Stimulated activated CD4-positive, alpha-beta T cell treated with anti-CD3 and anti-CD28 coated beads, Interleukin-2, amount 100 ng/mL, for 48 hours (primary cell): ENCODE measurements around the gene HERC3.

ENCODE experiments used
- DNase-seq, 2 donors: peaks; one replicate each; pipeline ENCODE4 v3.0.0-alpha.2; 2020

Gene HERC3

DNA sequence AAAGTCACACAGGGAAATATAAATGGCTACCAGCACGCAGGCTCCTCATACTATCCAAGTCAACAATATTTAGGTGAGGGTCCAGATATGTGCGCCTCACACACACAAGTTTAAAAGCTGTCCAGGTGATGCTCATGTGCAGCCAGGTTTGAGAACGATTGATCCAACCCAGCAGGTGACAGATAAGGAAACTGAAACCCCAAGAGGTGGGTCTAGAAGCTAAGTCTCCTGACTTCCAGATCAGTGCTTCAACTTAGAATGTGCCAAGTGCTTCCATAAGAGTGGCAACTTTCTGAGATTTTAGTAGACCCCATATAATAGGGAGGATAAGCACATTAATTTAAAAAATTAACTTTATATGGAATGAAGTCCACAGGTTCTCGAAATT is 159.8 kb downstream of the HERC3 start:
- DNase-seq = no peak

DNA sequence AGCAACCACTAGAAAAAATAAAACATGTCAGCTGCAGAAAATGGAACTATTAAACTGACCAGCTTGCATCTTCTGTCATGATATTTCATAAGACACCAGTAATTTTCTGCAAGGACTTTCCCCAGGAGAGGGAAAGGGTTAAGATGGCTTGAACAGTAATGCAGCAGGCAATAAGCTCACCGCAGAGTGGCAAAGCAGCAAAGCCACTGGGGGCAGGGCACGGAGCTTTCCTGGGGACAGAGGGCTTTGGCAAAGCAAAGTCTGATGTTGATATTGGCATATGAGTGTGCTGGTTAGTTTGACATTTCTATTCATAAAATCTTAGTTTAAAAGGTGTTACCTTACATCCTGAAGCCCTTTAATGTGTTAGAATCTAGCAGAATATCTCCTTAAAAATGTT is 160.5 kb downstream of the HERC3 start:
- DNase-seq = no peak

DNA sequence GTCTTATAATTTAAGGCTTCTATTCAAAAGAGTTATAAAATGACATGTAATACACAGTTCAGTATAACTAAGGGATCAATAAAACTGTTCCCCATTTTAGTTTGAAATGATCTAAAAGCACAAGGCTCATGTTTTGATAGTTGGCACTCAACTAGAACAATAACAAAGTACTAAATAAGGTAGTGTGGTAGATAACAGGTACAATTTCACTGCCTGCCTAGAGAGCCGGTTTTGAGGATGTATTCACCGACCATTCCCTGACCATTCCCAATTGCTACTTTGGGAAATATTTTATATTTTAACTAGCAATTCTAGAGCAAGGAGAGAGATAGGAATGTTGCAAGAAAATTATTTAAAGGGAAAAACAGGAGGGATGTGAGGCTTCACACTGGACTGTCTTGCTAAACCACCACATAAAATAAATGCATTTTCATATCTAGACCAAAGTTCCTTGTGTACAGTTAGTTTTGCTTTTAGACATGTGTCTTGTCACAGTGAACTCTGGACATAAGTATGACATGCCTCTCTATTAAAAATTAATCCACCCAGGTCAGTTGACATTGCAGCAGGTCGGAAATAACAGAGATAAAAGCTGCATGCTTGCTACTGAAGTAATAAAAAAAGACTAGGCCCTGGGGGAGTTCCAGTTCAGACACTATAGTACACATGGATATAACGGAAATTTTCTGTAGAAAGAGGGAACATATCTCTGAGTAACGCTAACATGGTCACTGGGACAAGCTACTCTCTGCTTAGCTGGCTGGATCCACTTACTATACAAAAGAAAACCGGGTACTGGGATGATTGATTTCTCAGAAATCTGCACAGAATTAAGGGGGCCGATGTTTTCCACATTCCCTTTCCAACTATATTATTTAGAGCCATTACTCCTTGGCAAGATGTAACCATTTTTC is 161.6 kb downstream of the HERC3 start:
- no peak for DNase-seq

DNA sequence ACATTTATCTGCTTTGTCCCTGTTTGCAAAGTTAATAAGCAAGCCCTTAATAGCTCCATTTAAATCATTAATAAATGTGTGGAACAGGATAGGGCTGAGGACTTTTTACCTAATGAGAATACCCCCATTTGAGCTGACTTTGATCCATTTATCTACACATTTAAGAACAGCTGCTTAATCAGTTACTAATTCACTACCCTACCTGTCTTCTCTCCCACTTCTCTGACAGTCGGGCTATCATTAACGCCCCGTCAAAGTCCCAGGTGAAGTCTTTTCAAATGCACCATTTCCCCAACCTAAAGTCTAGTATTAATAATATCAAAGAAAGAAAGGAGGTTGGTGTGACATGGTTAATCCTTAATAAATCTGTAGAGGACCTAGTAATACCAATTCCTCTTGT is 162.5 kb downstream of the HERC3 start:
- DNase-seq = no peak

DNA sequence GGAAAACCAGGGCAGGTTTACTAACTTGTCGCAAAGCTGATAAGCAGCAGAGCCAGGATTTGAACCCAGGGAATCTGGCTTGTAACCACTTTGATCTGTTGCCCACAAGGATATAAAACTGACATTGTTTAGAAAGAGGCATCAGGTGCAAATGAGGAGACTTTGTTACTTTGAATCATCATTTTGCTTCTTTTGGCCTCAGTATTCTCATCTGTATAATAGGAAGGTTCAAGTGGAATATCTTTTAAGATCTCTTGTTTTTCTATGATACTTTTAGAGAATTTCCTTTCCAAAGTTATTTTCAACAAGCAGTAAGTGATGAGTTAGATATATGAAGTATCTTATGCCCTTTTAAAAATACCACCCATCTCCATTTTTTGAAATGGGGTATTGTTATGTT is 163.2 kb downstream of the HERC3 start:
- DNase-seq = no peak

DNA sequence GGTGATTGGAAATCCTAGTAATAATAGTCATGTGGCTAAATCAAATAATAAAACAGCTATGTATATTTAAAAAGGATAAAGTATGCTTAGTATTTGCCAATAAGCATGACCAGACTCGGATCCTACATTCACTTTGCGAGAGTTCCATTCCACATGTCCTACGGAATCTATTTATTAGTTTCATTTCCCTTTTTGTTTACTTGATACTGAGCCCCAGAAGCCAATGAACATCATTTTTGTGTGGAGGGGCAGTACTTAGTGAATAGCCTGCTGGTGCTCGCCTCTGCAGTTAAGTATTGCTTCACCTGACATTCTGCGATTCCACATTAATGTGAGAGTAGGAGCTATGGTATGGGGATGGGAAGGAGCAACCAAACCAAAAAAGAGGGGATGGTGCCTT is 163.9 kb downstream of the HERC3 start:
- DNase-seq = no peak

DNA sequence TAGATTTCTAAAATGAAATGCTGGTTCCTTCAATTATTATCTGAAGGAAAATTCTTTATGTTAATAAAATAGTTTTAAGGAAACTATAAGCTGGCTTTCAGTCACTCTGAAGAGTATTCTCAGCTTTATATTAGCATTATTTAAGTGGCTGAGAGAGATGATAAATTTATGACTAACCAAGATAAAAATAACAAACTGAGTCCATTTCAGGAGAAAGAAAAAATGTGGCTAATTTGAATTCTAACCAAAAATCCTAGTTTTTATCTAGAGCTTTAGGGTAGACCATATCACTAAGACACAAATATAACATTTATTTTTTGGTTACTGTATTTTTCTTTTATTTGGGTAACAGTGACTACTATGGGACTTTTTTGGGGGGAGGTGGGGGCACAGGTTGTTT is 164.8 kb downstream of the HERC3 start:
- DNase-seq = no peak

DNA sequence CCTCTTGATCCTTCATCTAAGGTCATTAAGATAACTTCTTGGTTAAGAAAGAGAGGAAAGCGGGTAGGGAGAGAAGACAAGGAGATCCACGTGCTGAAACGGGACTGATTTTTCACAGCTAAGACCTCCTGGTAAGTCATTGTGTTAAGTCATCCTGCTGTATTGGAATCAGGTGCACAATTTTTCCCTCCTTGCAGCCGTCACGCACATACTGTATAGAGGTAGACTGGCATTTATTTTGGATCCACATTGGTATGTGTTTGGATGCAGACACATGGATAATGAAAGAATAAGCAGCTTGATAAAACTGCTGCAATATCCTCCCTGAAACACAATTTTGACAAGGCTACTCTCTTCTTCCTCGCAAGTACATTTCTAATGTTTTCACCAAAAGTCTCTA is 165.5 kb downstream of the HERC3 start:
- DNase-seq = no peak
